Thyroid gland (tissue), 4 donors: ENCODE data around the gene SLC8A2. TPM values are rescaled to one million over a fixed set of nuclear protein-coding genes. Genes with fewer than 3 reads are reported as not detected.

Source experiments
- DNase-seq, 2 donors: peaks; one replicate each; pipeline ENCODE4 v3.0.0-alpha.2; 2019
- H3K27ac ChIP-seq, 3 donors: fragments of 200-600 bp; sonication (generic); 1 replicate in 2 of 3; 2 replicates in 1 of 3; pipeline ENCODE4 v1.5.1; 2016 to 2019; ENCODE audit warnings: mild to moderate bottlenecking in 1 of 3, moderate library complexity in 1 of 3
- H3K27me3 ChIP-seq: fragments of 200-600 bp; sonication (generic); one replicate; pipeline ENCODE4 v1.5.1; 2019
- H3K36me3 ChIP-seq, 2 donors: fragments of 200-600 bp; sonication (generic); one replicate each; pipeline ENCODE4 v1.5.1; 2016 to 2019
- H3K4me1 ChIP-seq, 2 donors: fragments of 200-600 bp; sonication (generic); one replicate each; pipeline ENCODE4 v1.5.1; 2017 to 2019
- H3K4me3 ChIP-seq, 3 donors: fragments of 200-600 bp; sonication (generic); replicated peaks in 1 of 3; 1 replicate in 2 of 3; 2 replicates in 1 of 3; pipeline ENCODE4 v1.5.1; 2016; ENCODE audit warnings: mild to moderate bottlenecking in 1 of 3
- H3K9me3 ChIP-seq: fragments of 200-600 bp; sonication (generic); one replicate; pipeline ENCODE4 v1.5.1; 2017
- POLR2A ChIP-seq, 2 donors: fragments of 450-650 bp; IDR thresholded peaks; one replicate each; pipeline ENCODE4 v1.6.1; 2017; ENCODE audit warnings: antibody characterized with exemption in 2 of 2, mild to moderate bottlenecking in 2 of 2, moderate library complexity in 1 of 2
- WGBS, 2 donors: methylation state at CpG; one replicate each; pipeline ENCODE4 v1.1.5; 2017; 5-methylcytosine and 5-hydroxymethylcytosine counted together
- intact Hi-C: fragments of 100-400 bp; cut with DNase I; formaldehyde crosslinking; loops from one replicate; pipeline ENCODE4 v1.15.1; 2023
- total RNA-seq, 4 donors: library from RNA; depleted of rRNA; stranded (reverse); fragments of >200 nt; gene quantifications; one replicate each; pipeline ENCODE4 v1.2.3, GENCODE V29; 2016
- TF ChIP-seq, protein P1 (sequence below), 6 experiments: fragments of 200-600 bp in 3 of 6; fragments of 450-650 bp in 3 of 6; sonication (generic) in 3 of 6; IDR thresholded peaks; one replicate each; pipeline ENCODE4 v1.5.1; 2016 to 2019; ENCODE audit warnings: antibody characterized with exemption in 6 of 6, mild to moderate bottlenecking in 2 of 6, inconsistent platforms in 1 of 6, moderate library complexity in 1 of 6

The SLC8A2 gene
- total RNA-seq, 4 donors from 2014 or later, result 0.29 to 0.59 TPM; not detected in 2

DNA sequence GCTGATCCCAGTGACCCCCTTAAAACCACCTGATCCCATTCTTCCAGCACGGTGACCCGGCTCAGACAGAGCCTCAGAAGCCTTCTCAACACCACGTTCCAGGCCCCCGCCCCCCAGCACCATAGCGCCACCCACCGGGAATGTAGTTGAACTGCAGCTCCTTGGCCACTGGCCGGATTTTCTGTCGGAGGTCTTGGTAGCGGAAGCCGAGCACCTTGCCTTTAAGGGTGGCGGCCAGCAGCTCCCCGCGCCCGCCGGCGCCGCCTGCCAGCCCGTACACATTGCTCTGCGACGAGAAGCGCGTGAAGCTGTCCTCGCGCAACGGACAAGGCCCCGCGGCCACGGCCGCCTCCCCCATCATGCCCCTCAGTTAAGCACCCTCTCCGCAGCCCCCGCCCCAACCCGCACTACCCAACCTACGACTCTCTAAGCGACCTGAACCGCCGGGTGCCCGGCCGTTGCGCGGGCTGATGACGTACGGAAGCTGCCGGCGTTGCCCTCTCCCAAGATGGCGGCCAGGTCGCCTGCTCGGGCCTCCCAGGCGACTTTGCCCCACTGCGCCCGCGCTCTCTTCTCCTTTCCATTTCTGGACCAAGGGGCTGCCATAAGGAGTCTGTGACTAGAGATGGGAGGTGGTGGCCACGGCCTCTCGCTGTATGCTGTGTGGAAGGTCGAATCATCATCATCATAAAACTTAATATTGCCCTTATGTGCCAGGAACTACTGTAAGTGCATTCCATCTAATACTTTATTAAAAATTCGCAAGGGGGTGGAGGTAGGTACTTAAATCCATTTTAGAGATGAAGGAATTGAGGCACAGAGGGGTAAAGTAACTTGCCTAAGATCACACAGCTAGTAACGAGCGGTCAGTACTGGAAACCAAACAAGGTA, 12.4 kb upstream of the SLC8A2 start, which contains the start of gene KPTN:
Gene KPTN (minus strand): TSS at position 420 of the 891 bp plus-strand sequence. CDS start 59 bp downstream, at position 361.
- 3 to 11% methylated on average over 8 to 34 of the region's 57 CpGs for WGBS, 2 donors
- H3K9me3 ChIP-seq, result no peaks in the 10 kb centered on the region
- peak within 1 kb of the TSS; percentile 75 to 83 (median 79) for H3K27ac ChIP-seq
- DNase-seq, result peak; percentile 84 to 87
- H3K4me1 ChIP-seq, result peaks cover 5 to 22% of the 10 kb centered on the region in 2 donors
- TF ChIP-seq, protein P1, sequence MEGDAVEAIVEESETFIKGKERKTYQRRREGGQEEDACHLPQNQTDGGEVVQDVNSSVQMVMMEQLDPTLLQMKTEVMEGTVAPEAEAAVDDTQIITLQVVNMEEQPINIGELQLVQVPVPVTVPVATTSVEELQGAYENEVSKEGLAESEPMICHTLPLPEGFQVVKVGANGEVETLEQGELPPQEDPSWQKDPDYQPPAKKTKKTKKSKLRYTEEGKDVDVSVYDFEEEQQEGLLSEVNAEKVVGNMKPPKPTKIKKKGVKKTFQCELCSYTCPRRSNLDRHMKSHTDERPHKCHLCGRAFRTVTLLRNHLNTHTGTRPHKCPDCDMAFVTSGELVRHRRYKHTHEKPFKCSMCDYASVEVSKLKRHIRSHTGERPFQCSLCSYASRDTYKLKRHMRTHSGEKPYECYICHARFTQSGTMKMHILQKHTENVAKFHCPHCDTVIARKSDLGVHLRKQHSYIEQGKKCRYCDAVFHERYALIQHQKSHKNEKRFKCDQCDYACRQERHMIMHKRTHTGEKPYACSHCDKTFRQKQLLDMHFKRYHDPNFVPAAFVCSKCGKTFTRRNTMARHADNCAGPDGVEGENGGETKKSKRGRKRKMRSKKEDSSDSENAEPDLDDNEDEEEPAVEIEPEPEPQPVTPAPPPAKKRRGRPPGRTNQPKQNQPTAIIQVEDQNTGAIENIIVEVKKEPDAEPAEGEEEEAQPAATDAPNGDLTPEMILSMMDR (IDR thresholded peaks at IDR 0.05), result peak; percentile 72 to 88 (median 78)
- peak in 1 of 2 donors; percentile 47 for TF ChIP-seq POLR2A (IDR thresholded peaks at IDR 0.05)
- peak within 1 kb of the TSS; percentile 52 to 56 (median 54) for H3K4me3 ChIP-seq
- H3K27me3 ChIP-seq, result no peaks in the 10 kb centered on the region
- H3K36me3 ChIP-seq, result peaks cover under 1 to 6% of the 10 kb centered on the region in 2 donors
- intact Hi-C loops, result no loop called here

DNA sequence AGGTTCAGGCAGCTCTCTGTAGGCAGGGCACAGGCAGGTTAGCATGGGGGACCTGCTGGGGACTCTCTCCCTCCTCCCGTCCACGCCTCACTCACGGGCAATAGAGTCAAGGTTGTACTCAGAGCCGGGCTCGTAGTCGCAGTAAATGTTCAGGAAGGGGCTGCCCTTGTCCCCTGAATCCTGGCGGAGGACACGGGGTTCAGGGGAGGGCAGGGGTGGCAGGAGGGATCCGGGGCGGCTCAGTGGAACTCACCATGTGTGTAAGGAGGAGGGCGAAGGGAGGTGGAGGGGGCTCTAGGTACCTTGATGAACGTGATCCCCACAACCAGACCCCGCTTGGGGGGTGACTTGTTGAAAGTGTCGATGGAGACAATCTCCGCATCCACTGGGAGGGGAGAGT, 11.5 kb upstream of the SLC8A2 start:
- DNase-seq, result no peak
- peaks cover 0 to 5% of the 10 kb centered on the region in 2 donors for H3K36me3 ChIP-seq
- no peak overlapping the region for H3K27ac ChIP-seq
- H3K9me3 ChIP-seq, result no peaks in the 10 kb centered on the region
- intact Hi-C loops, result no loop called here
- no peak for TF ChIP-seq POLR2A (IDR thresholded peaks at IDR 0.05)
- TF ChIP-seq, protein P1 (IDR thresholded peaks at IDR 0.05), result no peak
- H3K27me3 ChIP-seq, result no peaks in the 10 kb centered on the region
- 87 to 91% methylated on average over 15 of the region's 15 CpGs for WGBS, 2 donors
- H3K4me3 ChIP-seq, result no peak overlapping the region
- peaks cover 5 to 22% of the 10 kb centered on the region in 2 donors for H3K4me1 ChIP-seq

DNA sequence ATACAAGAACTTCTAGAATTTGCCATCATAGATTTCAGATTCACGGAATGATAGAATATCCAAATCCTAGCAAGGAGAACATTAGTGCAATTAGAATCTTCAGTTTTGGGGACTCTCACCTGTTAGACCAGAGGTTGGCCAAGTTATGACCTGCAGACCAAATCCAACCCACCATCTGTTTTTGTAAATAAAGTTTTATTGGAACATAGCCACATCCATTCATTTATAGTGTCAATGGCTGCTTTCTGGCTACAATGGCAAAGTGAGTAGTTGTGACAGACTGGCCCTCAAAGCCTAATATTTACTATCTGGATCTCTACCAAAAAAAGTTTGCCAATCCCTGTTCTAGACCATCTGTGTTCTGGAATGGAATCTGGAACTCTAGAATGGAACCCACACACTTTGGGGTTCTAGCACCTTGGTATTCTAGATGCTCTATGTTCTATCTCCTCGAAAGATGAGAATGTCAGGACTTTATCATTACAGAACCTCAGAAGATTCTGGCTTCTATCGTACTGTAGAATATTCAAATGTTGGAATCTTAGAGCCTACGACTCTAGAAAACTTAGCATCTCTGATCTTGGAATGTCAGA, 9.9 kb upstream of the SLC8A2 start:
- no peaks in the 10 kb centered on the region for H3K36me3 ChIP-seq
- H3K27ac ChIP-seq, result no peak overlapping the region
- TF ChIP-seq POLR2A (IDR thresholded peaks at IDR 0.05), result no peak
- TF ChIP-seq, protein P1 (IDR thresholded peaks at IDR 0.05), result no peak
- H3K4me1 ChIP-seq, result peaks cover 5 to 22% of the 10 kb centered on the region in 2 donors
- H3K4me3 ChIP-seq, result no peak overlapping the region
- no peaks in the 10 kb centered on the region for H3K27me3 ChIP-seq
- no peak for DNase-seq
- no peaks in the 10 kb centered on the region for H3K9me3 ChIP-seq
- intact Hi-C loops, result no loop called here
- 98% methylated on average over 4 of the region's 4 CpGs for WGBS, 2 donors

DNA sequence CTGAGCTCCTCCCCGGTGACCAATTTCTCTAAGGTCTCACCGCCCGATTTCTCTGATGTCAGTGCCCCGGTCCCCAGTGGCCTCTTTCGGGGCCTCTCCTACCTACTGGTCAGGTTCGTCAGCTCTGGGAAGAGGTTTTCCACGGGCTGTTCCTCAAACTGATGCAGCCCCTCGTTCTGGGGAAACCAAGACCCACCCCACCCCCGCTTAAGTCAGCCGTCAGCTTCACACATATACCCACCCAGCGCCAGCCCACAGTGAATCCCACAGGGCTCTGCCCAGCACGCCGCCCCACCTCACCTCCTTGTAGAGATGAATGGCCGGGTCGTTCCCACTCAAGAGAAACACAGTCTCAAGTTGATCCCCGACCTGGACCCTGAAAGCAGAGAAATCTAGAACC, 9.0 kb upstream of the SLC8A2 start:
- intact Hi-C loops, result no loop called here
- H3K27ac ChIP-seq, result no peak overlapping the region
- no peaks in the 10 kb centered on the region for H3K27me3 ChIP-seq
- no peak overlapping the region for H3K4me3 ChIP-seq
- no peaks in the 10 kb centered on the region for H3K9me3 ChIP-seq
- no peaks in the 10 kb centered on the region for H3K36me3 ChIP-seq
- 81 to 86% methylated on average over 13 to 16 of the region's 16 CpGs for WGBS, 2 donors
- TF ChIP-seq POLR2A (IDR thresholded peaks at IDR 0.05), result no peak
- TF ChIP-seq, protein P1 (IDR thresholded peaks at IDR 0.05), result no peak
- DNase-seq, result no peak
- peaks cover 5 to 22% of the 10 kb centered on the region in 2 donors for H3K4me1 ChIP-seq
